Pancreas (tissue), 10 donors: ENCODE measurements around the gene POLR2C. TPM values are rescaled to one million over a fixed set of nuclear protein-coding genes. Genes with fewer than 3 reads are reported as not detected.

Source experiments
- ATAC-seq, 4 donors: fragments of 200-7000 bp; cut with Tn5 transposase; one replicate each; pipeline versions ENCODE4 v1.8.0 to v1.9.1; 2020; ENCODE audit warnings: mild to moderate bottlenecking in 4 of 4, moderate library complexity in 4 of 4
- DNase-seq, 6 donors: peaks; one replicate each; pipeline ENCODE4 v3.0.0-alpha.2; 2020
- FAIRE-seq: peaks from 2 replicates; lab custom pipeline; 2012; peaks lifted over from hg19 to GRCh38; lab: Jason Lieb, UNC
- H3K27ac ChIP-seq, 4 donors: fragments of 200-600 bp; sonication (generic); 1 replicate in 3 of 4; 2 replicates in 1 of 4; pipeline versions ENCODE4 v1.5.0 to v1.8.0; 2020
- H3K27me3 ChIP-seq, 4 donors: fragments of 200-600 bp; one replicate each; pipeline ENCODE4 v1.8.0; 2021
- H3K36me3 ChIP-seq, 3 donors: fragments of 200-600 bp; sonication (generic) in 1 of 3; one replicate each; pipeline versions ENCODE4 v1.5.0 to v1.8.0; 2020 to 2021
- H3K4me1 ChIP-seq, 3 donors: fragments of 200-600 bp; one replicate each; pipeline ENCODE4 v1.8.0; 2021
- H3K4me3 ChIP-seq, 4 donors: fragments of 200-600 bp; sonication (generic) in 2 of 4; one replicate each; pipeline versions ENCODE4 v1.5.0 to v1.8.0; 2020 to 2021
- H3K9me3 ChIP-seq, 4 donors: fragments of 200-600 bp; one replicate each; pipeline ENCODE4 v1.8.0; 2021
- CTCF ChIP-seq, 4 donors: fragments of 200-600 bp; sonication (generic) in 3 of 4; IDR thresholded peaks; one replicate each; pipeline versions ENCODE4 v1.5.0 to v1.8.0; 2021; ENCODE audit warnings: antibody characterized with exemption in 4 of 4
- WGBS, 2 donors: extraction: QIAGEN DNeasy Blood & Tissue Kit; methylation state at CpG; one replicate each; pipeline ENCODE4 v1.1.7; 2013; 5-methylcytosine and 5-hydroxymethylcytosine counted together
- intact Hi-C, 3 donors: fragments of 100-400 bp; cut with DNase I; formaldehyde crosslinking; loops; one replicate each; pipeline versions ENCODE4 v1.11.1 to v1.14.2; 2022
- polyA plus RNA-seq, 2 donors: library from polyadenylated mRNA; stranded (reverse); fragments of 200-250 nt; gene quantifications; one replicate each; pipeline ENCODE4 v1.2.3, GENCODE V29; 2013
- total RNA-seq, 6 donors: library from RNA; stranded (reverse); fragmentation: NEBNext Ultra II Directional in 4 of 6; extraction: Animal tissue kit (Norgen Biotek cat#: 25700) in 4 of 6; gene quantifications; one replicate each; pipeline versions ENCODE4 v1.2.1 to v1.2.4, GENCODE V29; 2021 to 2023
- donor health status: healthy with polysubstance abuse.
- donor health status: DM: no; HTN: no; CAD: no; lungs with moderate emphysema.
- donor health status: DM: no; HTN: no; CAD: no.
- donor health status: control.
- donor health status: control.
- donor health status: Bipolar disorder and iron deficiency.
- donor health status: DM: yes; HTN: yes; CAD: no.
- donor health status: DM: no; HTN: no; CAD: no.
- donor health status: DM: no; HTN: no; CAD: no.
- donor health status: DM: yes; HTN: yes; CAD: no.

Gene POLR2C
- total and polyA plus RNA-seq, 8 donors, result 20.4 to 43.9 (median 25.1) TPM

GRCh38 chr16:57502048-57502775 is 39.7 kb downstream of the POLR2C start:
- no peak overlapping the region for H3K27ac ChIP-seq
- ATAC-seq, result peak in 2 of 4 donors; percentile 9 to 17
- H3K4me3 ChIP-seq, result no peak overlapping the region
- H3K4me1 ChIP-seq, result no peaks in the 10 kb centered on the region
- no peak for TF ChIP-seq CTCF (IDR thresholded peaks at IDR 0.05)
- FAIRE-seq, result no peak
- H3K36me3 ChIP-seq, result no peaks in the 10 kb centered on the region
- H3K9me3 ChIP-seq, result no peaks in the 10 kb centered on the region
- DNase-seq, result no peak
- 76% methylated on average over 12 of the region's 12 CpGs for WGBS, 2 donors
- intact Hi-C loops, result no loop called here
- H3K27me3 ChIP-seq, result no peaks in the 10 kb centered on the region

- Histone ChIP-seq H3K4me1 (no peaks in the 10 kb centered on the region), H3K4me3 (no peak overlapping the region), H3K9me3 (no peaks in the 10 kb centered on the region), H3K27me3 (no peaks in the 10 kb centered on the region), H3K36me3 (no peaks in the 10 kb centered on the region), H3K27ac (no peak overlapping the region)
- no peak for TF ChIP-seq CTCF (IDR thresholded peaks at IDR 0.05)
- intact Hi-C loops, result no loop called here
- DNase-seq (no peak), ATAC-seq (peak in 2 of 4 donors; percentile 50), FAIRE-seq (no peak)
- 79 to 81% methylated on average over 11 to 15 of the region's 15 CpGs for WGBS, 2 donors
Observed at GRCh38 chr16:57503366-57503765, 40.9 kb downstream of the POLR2C start.

GRCh38 chr16:57504001-57504400 is 41.5 kb downstream of the POLR2C start:
- no peaks in the 10 kb centered on the region for H3K36me3 ChIP-seq
- WGBS, 2 donors, result 69 to 71% methylated on average over 6 of the region's 6 CpGs
- no peak for FAIRE-seq
- H3K4me1 ChIP-seq, result no peaks in the 10 kb centered on the region
- intact Hi-C loops, result no loop called here
- H3K4me3 ChIP-seq, result no peak overlapping the region
- DNase-seq, result no peak
- no peak for ATAC-seq
- no peak overlapping the region for H3K27ac ChIP-seq
- H3K27me3 ChIP-seq, result no peaks in the 10 kb centered on the region
- no peak for TF ChIP-seq CTCF (IDR thresholded peaks at IDR 0.05)
- H3K9me3 ChIP-seq, result no peaks in the 10 kb centered on the region

- no peak for FAIRE-seq
- ATAC-seq, result no peak
- WGBS, 2 donors, result 33 to 45% methylated on average over 5 of the region's 5 CpGs
Observed at GRCh38 chr16:57504491-57504890, 42.0 kb downstream of the POLR2C start.

More at GRCh38 chr16:57504491-57504890, 42.0 kb downstream of the POLR2C start:
- intact Hi-C loops, result no loop called here
- TF ChIP-seq CTCF (IDR thresholded peaks at IDR 0.05), result no peak
- Histone ChIP-seq H3K36me3 (no peaks in the 10 kb centered on the region), H3K27me3 (no peaks in the 10 kb centered on the region), H3K4me3 (no peak overlapping the region), H3K27ac (no peak overlapping the region), H3K4me1 (no peaks in the 10 kb centered on the region), H3K9me3 (no peaks in the 10 kb centered on the region)
- DNase-seq, result no peak
